Measurements from ENCODE around the gene P2RY14.

Gene P2RY14

GRCh38 chr3:151303751-151304150 is 25.4 kb upstream of the P2RY14 start:
- no peaks in the 10 kb centered on the region for H3F3A ChIP-seq (ENCODE audit: insufficient read depth, low read length)

GRCh38 chr3:151301787-151302186 is 23.4 kb upstream of the P2RY14 start:
- peaks cover 11% of the 10 kb centered on the region for H3K4me1 ChIP-seq (ENCODE audit: low read length)
- no peaks in the 10 kb centered on the region for H3F3A ChIP-seq (ENCODE audit: insufficient read depth, low read length)
- H3K79me2 ChIP-seq (ENCODE audit: low read length): no peaks in the 10 kb centered on the region
- no peaks in the 10 kb centered on the region for H3K9me2 ChIP-seq (replicated peaks; ENCODE audit: insufficient read depth, low read length)
- DNase-seq: no peak
- no peak overlapping the region for H3K27ac ChIP-seq (ENCODE audit: low read length)
- no peaks in the 10 kb centered on the region for H3K36me3 ChIP-seq (replicated peaks; ENCODE audit: insufficient read depth, low read length)
- no peak overlapping the region for H3K4me2 ChIP-seq (ENCODE audit: low read depth, low read length)
- no peak overlapping the region for H2AFZ ChIP-seq (ENCODE audit: low read length)
- TF ChIP-seq EZH2phosphoT487 (IDR thresholded peaks at IDR 0.05; ENCODE audit: low read length): no peak
- no peaks in the 10 kb centered on the region for H4K20me1 ChIP-seq (ENCODE audit: insufficient read depth, low read length)
- H3K9me3 ChIP-seq (replicated peaks; ENCODE audit: insufficient read depth, low read length): no peaks in the 10 kb centered on the region
- H3K27me3 ChIP-seq (replicated peaks; ENCODE audit: insufficient read depth, low read length): no peaks in the 10 kb centered on the region
- H3K4me3 ChIP-seq (ENCODE audit: low read length): no peak overlapping the region
- no peak overlapping the region for H3K9ac ChIP-seq (ENCODE audit: low read length)

More at GRCh38 chr3:151303751-151304150, 25.4 kb upstream of the P2RY14 start:
- DNase-seq: no peak
- Histone ChIP-seq H2AFZ (ENCODE audit: low read length) (no peak overlapping the region), H4K20me1 (ENCODE audit: insufficient read depth, low read length) (no peaks in the 10 kb centered on the region), H3K9me2 (replicated peaks; ENCODE audit: insufficient read depth, low read length) (no peaks in the 10 kb centered on the region), H3K9me3 (replicated peaks; ENCODE audit: insufficient read depth, low read length) (no peaks in the 10 kb centered on the region), H3K27me3 (replicated peaks; ENCODE audit: insufficient read depth, low read length) (no peaks in the 10 kb centered on the region), H3K27ac (ENCODE audit: low read length) (no peak overlapping the region), H3K4me2 (ENCODE audit: low read depth, low read length) (no peak overlapping the region), H3K79me2 (ENCODE audit: low read length) (no peaks in the 10 kb centered on the region), H3K9ac (ENCODE audit: low read length) (no peak overlapping the region), H3K4me3 (ENCODE audit: low read length) (no peak overlapping the region), H3K4me1 (ENCODE audit: low read length) (peaks cover 11% of the 10 kb centered on the region), H3K36me3 (replicated peaks; ENCODE audit: insufficient read depth, low read length) (no peaks in the 10 kb centered on the region)
- TF ChIP-seq EZH2 (optimal IDR thresholded peaks at IDR 0.05; ENCODE audit: low read depth, low read length): no peak
- no peak for TF ChIP-seq CTCF (IDR thresholded peaks at IDR 0.05; ENCODE audit: low read length)
- TF ChIP-seq EZH2phosphoT487 (IDR thresholded peaks at IDR 0.05; ENCODE audit: low read length): no peak

- TF ChIP-seq EZH2phosphoT487 (IDR thresholded peaks at IDR 0.05; ENCODE audit: low read length): no peak
- no peak for TF ChIP-seq CTCF (IDR thresholded peaks at IDR 0.05; ENCODE audit: low read length)
- TF ChIP-seq EZH2 (optimal IDR thresholded peaks at IDR 0.05; ENCODE audit: low read depth, low read length): no peak
- no peaks in the 10 kb centered on the region for H3F3A ChIP-seq (ENCODE audit: insufficient read depth, low read length)
- peaks cover 8% of the 10 kb centered on the region for H3K4me1 ChIP-seq (ENCODE audit: low read length)
- H3K9me2 ChIP-seq (replicated peaks; ENCODE audit: insufficient read depth, low read length): no peaks in the 10 kb centered on the region
- H2AFZ ChIP-seq (ENCODE audit: low read length): no peak overlapping the region
- H3K4me2 ChIP-seq (ENCODE audit: low read depth, low read length): no peak overlapping the region
- no peak overlapping the region for H3K27ac ChIP-seq (ENCODE audit: low read length)
- H4K20me1 ChIP-seq (ENCODE audit: insufficient read depth, low read length): no peaks in the 10 kb centered on the region
- H3K79me2 ChIP-seq (ENCODE audit: low read length): no peaks in the 10 kb centered on the region
- H3K4me3 ChIP-seq (ENCODE audit: low read length): no peak overlapping the region
- H3K9ac ChIP-seq (ENCODE audit: low read length): no peak overlapping the region
- no peak for DNase-seq
- no peaks in the 10 kb centered on the region for H3K27me3 ChIP-seq (replicated peaks; ENCODE audit: insufficient read depth, low read length)
- H3K9me3 ChIP-seq (replicated peaks; ENCODE audit: insufficient read depth, low read length): no peaks in the 10 kb centered on the region
- no peaks in the 10 kb centered on the region for H3K36me3 ChIP-seq (replicated peaks; ENCODE audit: insufficient read depth, low read length)
These were observed 22.2 kb upstream of the P2RY14 start for GRCh38 chr3:151300539-151300938.

GRCh38 chr3:151299006-151299405 is 20.7 kb upstream of the P2RY14 start:
- H3K4me1 ChIP-seq (ENCODE audit: low read length): no peaks in the 10 kb centered on the region
- no peak for TF ChIP-seq EZH2 (optimal IDR thresholded peaks at IDR 0.05; ENCODE audit: low read depth, low read length)
- TF ChIP-seq EZH2phosphoT487 (IDR thresholded peaks at IDR 0.05; ENCODE audit: low read length): no peak
- TF ChIP-seq CTCF (IDR thresholded peaks at IDR 0.05; ENCODE audit: low read length): no peak
- no peak for DNase-seq

More at GRCh38 chr3:151299006-151299405, 20.7 kb upstream of the P2RY14 start:
- no peak overlapping the region for H2AFZ ChIP-seq (ENCODE audit: low read length)
- H3K9me3 ChIP-seq (replicated peaks; ENCODE audit: insufficient read depth, low read length): no peaks in the 10 kb centered on the region
- no peaks in the 10 kb centered on the region for H3K36me3 ChIP-seq (replicated peaks; ENCODE audit: insufficient read depth, low read length)
- H3F3A ChIP-seq (ENCODE audit: insufficient read depth, low read length): no peaks in the 10 kb centered on the region
- H3K4me3 ChIP-seq (ENCODE audit: low read length): no peak overlapping the region
- H4K20me1 ChIP-seq (ENCODE audit: insufficient read depth, low read length): no peaks in the 10 kb centered on the region
- H3K27ac ChIP-seq (ENCODE audit: low read length): no peak overlapping the region
- no peaks in the 10 kb centered on the region for H3K9me2 ChIP-seq (replicated peaks; ENCODE audit: insufficient read depth, low read length)
- H3K79me2 ChIP-seq (ENCODE audit: low read length): no peaks in the 10 kb centered on the region
- H3K27me3 ChIP-seq (replicated peaks; ENCODE audit: insufficient read depth, low read length): no peaks in the 10 kb centered on the region
- no peak overlapping the region for H3K4me2 ChIP-seq (ENCODE audit: low read depth, low read length)
- no peak overlapping the region for H3K9ac ChIP-seq (ENCODE audit: low read length)
